ENCODE measurements around the gene SH3TC1. TPM values are rescaled to one million over a fixed set of nuclear protein-coding genes. Genes with fewer than 3 reads are reported as not detected.
A peak's percentile ranks its signal among the peaks of the same experiment; 100 is the strongest.

The SH3TC1 gene
- total and polyA plus RNA-seq, 5 experiments from 2014 or later: 3.7 to 17.4 (median 6.5) TPM

DNA sequence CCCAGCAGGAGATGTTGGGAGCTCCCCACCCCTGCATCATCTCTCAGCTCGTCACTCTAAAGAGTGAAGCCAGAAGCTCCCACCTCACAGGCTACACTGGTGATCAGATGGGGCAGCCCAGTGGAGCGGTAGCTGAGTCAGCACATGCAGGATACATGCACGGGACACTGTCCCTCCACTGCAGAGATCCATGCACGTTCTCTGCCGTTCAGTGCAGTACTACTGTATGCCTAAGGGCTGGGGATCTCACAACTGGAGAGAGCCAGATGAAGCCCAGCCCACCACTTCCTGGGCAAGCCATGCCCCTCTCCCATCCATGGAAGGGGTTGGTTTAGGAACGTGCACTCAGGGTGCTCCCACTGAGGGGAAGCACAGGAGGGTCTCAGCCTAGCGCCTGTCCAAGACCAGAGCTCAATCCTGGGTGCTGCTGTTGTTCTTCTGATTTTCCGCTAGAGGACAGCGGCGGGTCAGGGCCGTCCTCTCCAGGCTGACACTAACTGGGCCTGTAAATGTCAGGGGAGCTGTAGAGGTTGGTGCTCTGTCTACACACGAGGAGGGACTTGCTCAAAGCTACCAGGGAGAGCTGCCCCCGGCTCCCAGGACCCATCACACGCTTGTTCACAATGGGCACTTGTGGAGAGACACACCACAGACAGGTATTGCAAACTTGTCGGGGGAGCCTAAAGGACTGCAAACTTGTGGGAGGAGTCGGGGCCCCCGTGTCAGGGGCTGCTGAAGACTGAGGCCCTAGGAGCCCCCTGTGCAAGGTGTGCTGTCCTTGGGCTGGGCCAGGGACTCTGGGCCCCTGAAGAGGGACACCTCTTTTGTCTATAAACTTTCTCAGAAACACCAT, 22.3 kb upstream of the SH3TC1 start:
- POLR2A ChIA-PET: interaction anchor here (1.3 kb wide), 1 partner anchor 23 kb away, joined by 3 read pairs; the partner anchor contains the start of gene SH3TC1
- Mint-ChIP-seq H3K27me3 (peaks cover 0 to 9% (median 3%) of the 10 kb centered on the region in 5 donors), H3K9me3 (no peaks in the 10 kb centered on the region), H3K27ac (peak overlapping the region in 2 of 10 donors; percentile 53 to 65), H3K4me3 (no peak overlapping the region), H3K36me3 (no peaks in the 10 kb centered on the region), H3K4me1 (peaks cover 3 to 12% (median 5%) of the 10 kb centered on the region in 4 donors)
- peak in 8 of 10 donors; percentile 23 to 74 (median 46) for DNase-seq
- peak; percentile 83 to 97 for ATAC-seq

DNA sequence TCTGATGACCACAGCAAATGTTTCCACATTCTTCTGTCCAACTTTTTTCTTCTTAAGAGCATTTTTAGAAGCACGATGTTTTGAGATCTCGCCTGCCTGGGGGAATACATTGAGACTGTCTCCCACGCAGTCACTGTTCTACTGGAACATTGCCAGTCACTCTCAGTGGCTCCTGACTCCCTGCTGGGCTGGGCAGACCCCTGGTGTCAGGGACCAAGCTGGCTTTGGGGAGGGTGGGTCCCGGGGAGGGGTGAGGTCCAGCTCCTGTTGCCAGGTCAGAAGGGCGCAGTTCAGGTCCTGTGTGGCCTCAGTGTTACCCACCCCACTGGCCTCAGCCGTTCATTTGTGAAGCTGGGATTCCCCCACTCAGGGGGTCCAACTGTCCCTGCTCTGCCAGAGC, 21.5 kb upstream of the SH3TC1 start:
- Mint-ChIP-seq H3K27me3 (peaks cover 0 to 2% (median 0%) of the 10 kb centered on the region in 5 donors), H3K4me1 (peaks cover 3 to 6% (median 4%) of the 10 kb centered on the region in 4 donors), H3K27ac (no peak overlapping the region), H3K4me3 (no peak overlapping the region), H3K36me3 (no peaks in the 10 kb centered on the region), H3K9me3 (no peaks in the 10 kb centered on the region)
- no peak for ATAC-seq
- no peak for DNase-seq
- POLR2A ChIA-PET: no interaction called here

DNA sequence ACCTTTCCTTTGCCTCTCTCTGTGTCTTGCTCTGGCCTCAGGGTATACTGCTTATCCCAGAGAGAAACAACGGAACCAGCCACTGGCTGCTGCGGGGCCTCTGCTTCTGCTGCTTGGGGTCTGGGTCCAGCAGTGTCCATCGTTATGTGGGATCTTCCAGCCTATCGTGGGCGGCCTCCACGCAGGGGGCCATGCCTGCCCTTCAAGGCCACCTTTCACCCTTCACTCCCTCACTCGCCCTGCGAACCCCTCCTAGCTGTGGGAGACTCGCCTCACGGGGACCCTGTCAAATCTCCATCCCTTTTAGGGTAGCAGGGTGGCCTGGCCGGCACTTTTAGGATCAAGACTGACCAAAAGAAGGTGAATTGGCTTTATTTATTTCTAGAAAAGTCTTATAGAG, 21.1 kb upstream of the SH3TC1 start:
- ATAC-seq: no peak
- Mint-ChIP-seq H3K9me3 (no peaks in the 10 kb centered on the region), H3K27ac (peak overlapping the region in 1 of 10 donors; percentile 61), H3K4me3 (no peak overlapping the region), H3K27me3 (peaks cover 0 to 1% (median 0%) of the 10 kb centered on the region in 5 donors), H3K4me1 (peaks cover 3 to 6% (median 3%) of the 10 kb centered on the region in 4 donors), H3K36me3 (no peaks in the 10 kb centered on the region)
- POLR2A ChIA-PET: no interaction called here
- DNase-seq: no peak

DNA sequence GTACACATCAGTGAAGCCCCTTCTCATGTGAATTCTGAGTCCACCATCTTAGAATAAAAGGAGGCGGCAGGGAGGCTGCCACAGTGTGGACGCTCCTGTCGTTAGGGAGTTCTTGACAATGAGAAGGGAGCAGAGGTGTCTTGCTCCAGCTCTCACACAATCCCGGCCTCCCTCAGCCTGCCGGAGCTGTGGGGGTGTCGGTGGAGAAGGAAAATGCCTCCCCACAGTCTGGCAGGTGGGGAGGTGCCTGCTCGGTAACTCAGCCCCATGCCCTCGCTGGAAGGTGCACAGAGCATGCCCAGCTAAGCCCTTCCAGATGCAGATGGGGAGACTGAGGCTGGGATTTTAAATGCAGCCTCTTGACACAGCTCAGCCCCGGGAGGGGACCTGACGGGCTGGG, 20.0 kb upstream of the SH3TC1 start:
- H3K27ac Mint-ChIP-seq: no peak overlapping the region
- POLR2A ChIA-PET: no interaction called here
- H3K9me3 Mint-ChIP-seq: no peaks in the 10 kb centered on the region
- no peak overlapping the region for H3K4me3 Mint-ChIP-seq
- DNase-seq (no peak), ATAC-seq (no peak)
- no peaks in the 10 kb centered on the region for H3K36me3 Mint-ChIP-seq
- H3K4me1 Mint-ChIP-seq: peaks cover 3 to 6% (median 3%) of the 10 kb centered on the region in 4 donors
- H3K27me3 Mint-ChIP-seq: peaks cover 0 to 1% (median 0%) of the 10 kb centered on the region in 5 donors

DNA sequence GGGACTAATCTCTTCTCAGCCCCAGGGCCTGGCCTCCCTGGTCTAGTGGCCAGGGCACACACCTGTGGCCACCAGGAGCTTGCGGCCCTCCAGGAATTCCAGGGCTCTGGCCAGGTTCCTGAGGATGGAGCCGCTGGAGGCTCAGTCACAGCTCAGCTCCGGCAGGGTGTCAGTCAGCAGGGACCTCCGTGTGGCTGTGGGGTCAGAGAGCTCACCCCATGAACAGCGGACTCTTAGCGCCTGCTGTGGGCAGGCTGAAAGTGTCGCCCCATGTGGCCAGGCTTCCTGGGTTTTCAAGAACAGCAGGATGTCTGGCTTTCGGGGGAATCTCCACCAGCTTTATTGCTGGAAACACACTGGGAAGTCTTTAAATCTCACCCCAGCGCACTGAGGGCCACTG, 19.3 kb upstream of the SH3TC1 start:
- no peak overlapping the region for H3K27ac Mint-ChIP-seq
- no peak overlapping the region for H3K4me3 Mint-ChIP-seq
- H3K36me3 Mint-ChIP-seq: no peaks in the 10 kb centered on the region
- ATAC-seq: no peak
- POLR2A ChIA-PET: no interaction called here
- H3K27me3 Mint-ChIP-seq: peaks cover 0 to 1% (median 0%) of the 10 kb centered on the region in 5 donors
- H3K9me3 Mint-ChIP-seq: no peaks in the 10 kb centered on the region
- DNase-seq: no peak
- H3K4me1 Mint-ChIP-seq: peaks cover 3 to 6% (median 3%) of the 10 kb centered on the region in 4 donors

DNA sequence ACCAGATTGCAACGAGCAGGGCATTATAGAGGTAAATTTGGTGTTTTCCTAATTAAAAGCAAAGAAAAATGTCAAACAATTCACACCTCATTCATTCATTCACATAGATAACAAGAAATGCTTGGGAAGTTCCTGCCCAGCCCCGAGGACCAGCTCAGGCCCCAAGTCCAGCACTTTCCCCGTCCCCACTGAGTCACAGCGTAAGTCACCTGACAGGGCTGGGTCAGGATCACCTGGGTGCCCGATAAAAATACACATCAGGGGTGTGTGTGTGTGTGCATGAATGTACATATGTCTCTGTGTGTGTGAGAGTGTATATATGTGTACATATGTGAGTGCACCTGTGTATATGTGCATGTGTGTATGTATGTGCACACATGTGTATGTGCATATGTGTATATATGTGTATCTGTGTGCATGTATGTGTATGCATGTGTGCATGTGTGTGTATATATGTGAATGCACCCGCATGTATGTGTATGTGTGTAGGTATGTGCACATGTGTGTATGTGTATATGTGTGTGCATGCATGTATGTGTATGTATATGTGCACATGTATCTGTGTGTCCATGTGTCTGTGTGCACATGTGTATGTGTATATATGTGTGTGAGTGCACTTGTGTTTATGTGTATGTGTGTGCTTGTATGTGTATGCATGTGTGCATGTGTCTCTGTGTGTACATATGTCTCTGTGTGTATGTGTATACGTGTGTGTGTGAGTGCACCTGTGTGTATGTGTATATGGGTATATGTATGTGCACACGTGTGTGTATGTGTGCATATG, 18.6 kb upstream of the SH3TC1 start:
- no peaks in the 10 kb centered on the region for H3K36me3 Mint-ChIP-seq
- H3K4me3 Mint-ChIP-seq: no peak overlapping the region
- H3K27me3 Mint-ChIP-seq: peaks cover 0 to 1% (median 0%) of the 10 kb centered on the region in 5 donors
- peaks cover 3 to 6% (median 3%) of the 10 kb centered on the region in 4 donors for H3K4me1 Mint-ChIP-seq
- no peaks in the 10 kb centered on the region for H3K9me3 Mint-ChIP-seq
- H3K27ac Mint-ChIP-seq: peak overlapping the region in 3 of 10 donors; percentile 21 to 41 (median 32)
- DNase-seq (no peak), ATAC-seq (no peak)
- POLR2A ChIA-PET: no interaction called here

DNA sequence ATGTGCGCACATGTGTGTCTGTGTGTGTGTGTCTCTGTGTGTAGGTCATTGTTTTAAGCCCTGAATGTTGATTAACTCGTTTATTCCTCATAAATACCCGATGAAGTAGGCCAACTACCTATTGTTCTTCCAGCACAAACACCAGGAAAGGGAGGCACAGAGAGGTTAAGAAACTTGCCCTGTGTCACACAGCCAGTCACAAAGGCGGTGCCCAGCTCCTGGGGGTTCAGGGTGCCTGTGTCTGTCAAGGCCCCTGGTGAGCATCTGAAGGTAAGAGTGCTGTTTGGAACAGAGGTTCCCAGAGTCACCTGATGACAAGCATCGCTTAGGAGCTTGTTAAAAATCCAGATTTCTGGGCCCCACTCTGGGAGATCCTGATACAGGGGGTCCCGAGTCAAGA, 18.0 kb upstream of the SH3TC1 start:
- Mint-ChIP-seq H3K4me1 (peaks cover 3 to 6% (median 3%) of the 10 kb centered on the region in 4 donors), H3K36me3 (no peaks in the 10 kb centered on the region), H3K9me3 (no peaks in the 10 kb centered on the region), H3K27me3 (peaks cover 0 to 1% (median 0%) of the 10 kb centered on the region in 5 donors), H3K4me3 (no peak overlapping the region), H3K27ac (peak overlapping the region in 1 of 10 donors; percentile 43)
- no peak for ATAC-seq
- POLR2A ChIA-PET: no interaction called here
- no peak for DNase-seq

DNA sequence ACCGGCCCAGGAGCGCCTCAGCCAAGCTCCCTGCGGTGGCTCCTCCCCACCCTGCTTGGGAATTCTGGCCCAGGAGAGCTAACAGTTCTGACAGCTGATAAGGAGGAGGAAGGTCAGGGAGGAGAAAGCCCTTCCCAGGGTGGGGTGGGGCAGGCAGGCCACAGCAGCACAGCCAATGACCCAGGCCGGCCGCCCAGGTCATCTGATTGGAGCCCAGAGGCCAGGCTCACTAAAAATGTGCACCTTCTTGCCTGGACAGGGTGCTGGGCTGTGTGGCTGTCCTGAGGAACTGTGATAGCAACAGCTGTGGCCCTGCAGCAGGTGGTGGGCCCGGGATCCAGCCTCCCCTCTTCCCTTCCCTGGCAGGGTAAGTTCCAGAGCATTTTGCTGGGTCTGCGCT, 17.2 kb upstream of the SH3TC1 start:
- ATAC-seq (no peak), DNase-seq (no peak)
- POLR2A ChIA-PET: no interaction called here

DNA sequence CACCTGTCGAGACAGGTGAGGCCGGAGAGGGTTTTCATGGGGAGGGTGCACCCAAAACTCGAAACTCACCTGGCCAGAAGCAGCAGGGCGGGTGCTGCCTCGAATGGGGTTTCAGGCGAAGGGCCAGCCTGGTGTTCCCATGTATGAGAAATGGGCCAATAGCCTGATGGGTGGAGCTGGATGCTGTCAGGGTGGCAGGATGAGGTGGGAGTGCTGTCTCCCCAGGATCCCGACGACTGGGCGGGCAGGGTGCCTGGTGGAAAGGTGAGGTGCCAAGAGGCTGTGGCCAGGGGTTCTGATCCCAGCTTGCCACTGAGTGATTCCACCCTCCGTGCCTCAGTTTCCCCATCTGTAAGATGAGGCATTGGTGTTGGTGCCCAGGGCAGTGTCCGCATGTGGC, 16.8 kb upstream of the SH3TC1 start:
- peak overlapping the region in 1 of 10 donors; percentile 51 for H3K27ac Mint-ChIP-seq
- H3K4me1 Mint-ChIP-seq: no peaks in the 10 kb centered on the region
- no peak for DNase-seq
- no peaks in the 10 kb centered on the region for H3K27me3 Mint-ChIP-seq
- ATAC-seq: no peak
- H3K4me3 Mint-ChIP-seq: no peak overlapping the region
- no peaks in the 10 kb centered on the region for H3K36me3 Mint-ChIP-seq
- POLR2A ChIA-PET: no interaction called here
- H3K9me3 Mint-ChIP-seq: no peaks in the 10 kb centered on the region

More for the DNA sequence above, 17.2 kb upstream of the SH3TC1 start:
- Mint-ChIP-seq H3K4me1 (peaks cover under 1 to 3% (median 2%) of the 10 kb centered on the region in 4 donors), H3K27ac (peak overlapping the region in 1 of 10 donors; percentile 51), H3K36me3 (no peaks in the 10 kb centered on the region), H3K9me3 (no peaks in the 10 kb centered on the region), H3K4me3 (no peak overlapping the region), H3K27me3 (no peaks in the 10 kb centered on the region)

DNA sequence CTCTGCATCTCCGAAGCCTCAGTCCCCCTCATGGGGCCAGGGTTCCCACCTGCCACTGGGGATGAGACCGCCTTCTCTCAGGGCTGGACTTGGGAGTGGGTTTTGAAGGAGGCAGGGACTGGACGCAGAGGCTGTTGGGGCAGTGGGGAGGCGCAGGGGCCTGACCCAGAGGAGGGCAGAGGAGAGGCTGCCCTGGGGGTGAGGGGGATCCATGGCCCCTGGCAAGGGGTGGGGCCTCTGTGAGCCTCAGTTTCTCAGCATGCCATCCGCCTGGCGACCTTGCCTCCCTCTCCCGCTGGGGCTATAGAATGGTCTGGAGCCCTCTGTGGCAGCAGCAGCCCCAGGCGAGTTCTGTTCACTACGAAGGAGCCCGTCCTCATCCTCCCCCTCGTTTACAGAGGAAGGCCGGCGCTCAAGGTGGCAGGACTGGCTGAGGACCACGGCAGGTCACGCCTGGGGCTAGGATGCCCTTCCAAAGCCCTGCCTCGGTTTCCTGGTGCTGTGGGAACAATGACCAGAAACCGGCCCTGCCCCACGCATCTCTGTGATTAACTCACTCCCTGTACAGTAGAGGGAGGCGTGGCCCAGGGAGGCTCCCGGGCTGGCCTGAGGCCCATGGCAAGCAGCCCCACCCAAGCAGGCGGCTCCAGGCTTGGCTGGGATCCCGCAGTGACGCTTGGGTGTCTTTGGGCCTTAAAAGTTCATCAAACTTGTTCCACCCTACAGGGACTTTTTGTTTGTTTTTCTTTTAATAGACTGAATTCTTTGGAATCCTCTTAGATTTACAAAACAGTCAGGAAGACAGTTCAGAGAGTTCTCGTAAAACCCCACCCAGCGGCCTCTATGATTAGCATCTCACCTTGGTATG, 16.0 kb upstream of the SH3TC1 start:
- Mint-ChIP-seq H3K9me3 (no peaks in the 10 kb centered on the region), H3K27me3 (no peaks in the 10 kb centered on the region), H3K27ac (no peak overlapping the region), H3K36me3 (no peaks in the 10 kb centered on the region), H3K4me1 (no peaks in the 10 kb centered on the region), H3K4me3 (no peak overlapping the region)
- no peak for ATAC-seq
- no peak for DNase-seq
- POLR2A ChIA-PET: no interaction called here

DNA sequence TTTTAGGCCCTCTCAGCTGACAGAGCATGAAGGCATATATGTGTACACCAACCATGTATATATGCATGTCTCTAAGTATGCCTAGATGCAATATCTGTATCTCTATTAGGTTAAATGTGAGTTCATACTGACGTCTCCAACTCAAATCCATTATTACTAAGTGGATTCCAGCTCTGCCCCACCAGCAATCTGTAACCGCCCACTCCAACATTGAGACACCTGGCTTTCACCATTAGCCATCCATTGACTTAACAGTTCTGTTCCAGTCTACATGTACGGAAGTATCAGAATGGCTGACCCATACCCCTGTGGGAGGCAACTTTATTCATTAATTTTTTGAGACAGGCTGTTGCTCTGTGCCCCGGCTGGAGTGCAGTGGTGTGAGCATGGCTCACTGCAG, 15.0 kb upstream of the SH3TC1 start:
- Mint-ChIP-seq H3K27me3 (no peaks in the 10 kb centered on the region), H3K9me3 (no peaks in the 10 kb centered on the region), H3K27ac (peak overlapping the region in 2 of 10 donors; percentile 23 to 75), H3K4me3 (no peak overlapping the region), H3K4me1 (no peaks in the 10 kb centered on the region), H3K36me3 (no peaks in the 10 kb centered on the region)
- POLR2A ChIA-PET: no interaction called here
- ATAC-seq (no peak), DNase-seq (no peak)

DNA sequence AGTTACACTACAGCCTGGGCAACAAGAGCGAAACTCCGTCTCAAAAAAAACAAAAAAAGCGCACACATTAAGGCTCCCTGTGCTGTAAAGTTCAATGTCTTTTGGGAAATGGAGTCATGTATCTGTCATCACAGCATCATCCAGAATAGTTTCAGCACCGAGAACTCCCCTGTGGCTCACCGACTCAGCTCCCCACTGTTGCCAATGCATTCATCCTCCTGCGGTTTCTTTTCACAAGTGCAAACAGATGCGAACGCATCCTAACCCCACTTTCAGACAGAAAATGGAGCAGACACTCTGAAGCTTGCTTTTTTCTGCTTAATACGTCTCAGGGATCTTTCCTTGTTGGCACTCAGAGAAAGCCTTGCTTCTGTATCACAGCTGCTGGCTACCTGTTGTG, 13.8 kb upstream of the SH3TC1 start:
- Mint-ChIP-seq H3K4me3 (no peak overlapping the region), H3K27ac (no peak overlapping the region), H3K36me3 (no peaks in the 10 kb centered on the region), H3K9me3 (no peaks in the 10 kb centered on the region), H3K4me1 (peaks cover 0 to 2% (median 0%) of the 10 kb centered on the region in 4 donors), H3K27me3 (no peaks in the 10 kb centered on the region)
- ATAC-seq: no peak
- POLR2A ChIA-PET: no interaction called here
- DNase-seq: no peak

Measured in naive thymus-derived CD8-positive, alpha-beta T cell (primary cell).